ENCODE data around the gene CYTH4. TPM values are rescaled to one million over a fixed set of nuclear protein-coding genes. Genes with fewer than 3 reads are reported as not detected.
A peak's percentile ranks its signal among the peaks of the same experiment; 100 is the strongest.

CYTH4 gene
- total RNA-seq, 4 donors from 2014 or later, result 1.9 to 10.3 (median 3.4) TPM

DNA sequence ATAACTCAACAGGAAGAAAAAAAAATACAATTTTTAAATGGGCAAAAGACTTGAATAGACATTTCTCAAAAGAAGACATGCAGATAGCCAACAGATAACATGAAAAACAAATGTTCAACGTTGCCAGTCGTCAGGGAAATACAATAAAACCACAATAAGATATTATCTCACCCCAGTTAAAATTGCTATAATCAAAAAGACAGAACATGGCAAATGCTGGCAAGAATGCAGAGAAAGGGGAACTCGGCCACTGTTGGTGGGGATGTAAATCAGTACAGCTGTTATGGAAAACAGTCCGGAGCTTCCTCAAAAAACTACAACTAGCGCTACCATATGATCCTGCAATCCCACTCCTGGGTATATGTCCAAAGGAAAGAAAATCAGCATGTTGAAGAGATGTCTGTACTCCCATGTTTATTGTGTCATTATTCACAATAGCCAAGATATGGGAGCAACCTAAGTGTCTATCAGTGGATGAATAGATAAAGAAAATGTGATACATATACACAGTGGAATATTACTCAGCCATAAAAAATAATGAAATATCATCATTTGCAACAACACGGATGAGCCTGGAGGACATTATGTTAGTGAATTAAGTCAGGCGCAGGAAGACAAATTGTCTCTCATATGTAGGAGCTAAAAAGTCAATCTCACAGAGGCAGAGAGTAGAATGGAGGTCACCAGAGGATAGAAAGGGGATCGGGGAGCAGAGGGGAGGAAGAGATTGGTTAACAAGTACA lies 12.2 kb upstream of the CYTH4 start:
- H3K4me3 ChIP-seq, result no peak overlapping the region
- intact Hi-C loops (cut with DNase I), result no loop called here
- H3K9me3 ChIP-seq, result no peaks in the 10 kb centered on the region
- H3K4me1 ChIP-seq, result peaks cover 7 to 11% (median 8%) of the 10 kb centered on the region in 3 donors
- WGBS, 2 donors, result 61 to 67% methylated on average over 8 of the region's 8 CpGs
- no peaks in the 10 kb centered on the region for H3K36me3 ChIP-seq
- H3K27me3 ChIP-seq, result peaks cover 0 to 84% (median 0%) of the 10 kb centered on the region in 4 donors
- TF ChIP-seq POLR2A (IDR thresholded peaks at IDR 0.05) (no peak), CTCF (IDR thresholded peaks at IDR 0.05) (no peak)
- no peak for DNase-seq
- no peak overlapping the region for H3K27ac ChIP-seq

DNA sequence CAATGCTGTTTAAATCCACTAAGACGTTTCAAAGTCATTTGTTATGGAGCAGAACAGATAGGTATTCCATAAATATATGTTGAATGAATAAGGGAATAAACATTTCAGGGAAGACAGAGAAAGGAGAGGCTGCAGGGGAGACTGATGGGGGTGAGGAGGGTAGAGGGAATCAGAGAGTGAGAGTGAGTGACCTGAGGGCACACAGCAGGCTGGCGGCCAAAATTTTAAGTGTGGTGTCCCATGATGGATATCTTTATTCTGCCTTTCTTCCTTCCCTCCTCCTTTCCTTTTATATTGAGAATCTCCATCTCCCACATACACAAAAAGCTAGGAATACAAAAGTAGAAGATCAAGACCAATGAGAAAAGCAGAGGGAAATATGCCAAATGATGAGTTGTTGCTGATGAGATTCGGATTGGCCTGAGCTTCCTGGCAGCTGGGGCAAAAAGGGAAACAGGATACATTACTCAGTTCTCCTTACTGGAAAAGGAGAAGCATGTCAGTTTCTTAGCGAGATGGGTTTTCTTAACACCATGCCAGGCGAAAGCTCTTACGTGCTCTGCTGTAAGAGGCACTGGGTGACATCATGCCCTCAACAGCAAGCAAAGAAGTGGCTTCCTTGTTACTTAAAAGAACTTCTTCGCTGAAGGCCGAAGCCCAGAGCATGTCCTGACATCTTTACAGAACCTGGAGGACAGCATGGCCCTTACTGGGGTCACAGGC lies 11.2 kb upstream of the CYTH4 start:
- Histone ChIP-seq H3K4me3 (no peak overlapping the region), H3K9me3 (no peaks in the 10 kb centered on the region), H3K4me1 (peaks cover 7 to 11% (median 8%) of the 10 kb centered on the region in 3 donors), H3K27ac (peak overlapping the region in 1 of 4 donors; percentile 28), H3K27me3 (peaks cover 0 to 88% (median 0%) of the 10 kb centered on the region in 4 donors), H3K36me3 (no peaks in the 10 kb centered on the region)
- 35 to 51% methylated on average over 8 of the region's 8 CpGs for WGBS, 2 donors
- intact Hi-C loops (cut with DNase I), result no loop called here
- no peak for DNase-seq
- TF ChIP-seq CTCF (IDR thresholded peaks at IDR 0.05) (no peak), POLR2A (IDR thresholded peaks at IDR 0.05) (no peak)

- no peak for TF ChIP-seq CTCF (IDR thresholded peaks at IDR 0.05)
- TF ChIP-seq POLR2A (IDR thresholded peaks at IDR 0.05), result no peak
- intact Hi-C loops (cut with DNase I), result no loop called here
- Histone ChIP-seq H3K27me3 (peaks cover 0 to 85% (median 0%) of the 10 kb centered on the region in 4 donors), H3K9me3 (no peaks in the 10 kb centered on the region), H3K4me1 (no peaks in the 10 kb centered on the region), H3K36me3 (no peaks in the 10 kb centered on the region), H3K4me3 (no peak overlapping the region), H3K27ac (no peak overlapping the region)
- no peak for DNase-seq
- 42 to 56% methylated on average over 8 to 13 of the region's 17 CpGs for WGBS, 2 donors
These were observed 9.0 kb upstream of the CYTH4 start for GRCh38 chr22:37273126-37273845.

DNA sequence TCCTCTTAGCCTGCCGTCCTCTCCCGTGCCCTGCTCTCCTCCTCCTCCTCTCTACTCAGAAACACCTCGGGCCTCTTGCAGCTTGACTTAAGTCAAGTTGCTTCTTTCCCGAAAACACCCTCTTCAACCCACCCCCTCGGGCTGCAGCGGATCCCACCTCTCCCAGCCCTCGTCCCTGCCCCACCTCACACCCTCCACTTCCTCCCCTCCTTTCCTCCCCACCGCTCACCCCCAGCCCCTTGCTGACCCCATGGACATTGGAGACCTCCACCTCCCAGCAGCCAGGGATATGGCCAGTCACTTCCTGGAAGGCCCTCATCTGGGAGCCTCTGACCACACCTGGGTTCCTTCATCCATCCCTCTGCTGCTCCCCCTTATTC lies 8.5 kb upstream of the CYTH4 start:
- Histone ChIP-seq H3K4me1 (no peaks in the 10 kb centered on the region), H3K27me3 (peaks cover 0 to 85% (median 0%) of the 10 kb centered on the region in 4 donors), H3K36me3 (no peaks in the 10 kb centered on the region), H3K9me3 (no peaks in the 10 kb centered on the region), H3K27ac (peak overlapping the region in 2 of 4 donors; percentile 2 to 25), H3K4me3 (no peak overlapping the region)
- no peak for TF ChIP-seq POLR2A (IDR thresholded peaks at IDR 0.05)
- TF ChIP-seq CTCF (IDR thresholded peaks at IDR 0.05), result no peak
- intact Hi-C loops (cut with DNase I), result no loop called here
- WGBS, 2 donors, result 64 to 70% methylated on average over 6 to 8 of the region's 8 CpGs
- no peak for DNase-seq
